Gastrocnemius medialis (tissue), 4 donors: Measurements from ENCODE around the gene PML.
A peak's percentile ranks its signal among the peaks of the same experiment; 100 is the strongest.
"Not testable (repeated sequence)": the region's sequence is repeated elsewhere in the genome, so short reads cannot be mapped to it uniquely, and the experiment has no call there.

Source experiments
- CTCF ChIP-seq, 5 experiments: fragments of 450-650 bp in 3 of 5; fragments of 200-600 bp in 2 of 5; sonication (generic) in 2 of 5; IDR thresholded peaks in 4 of 5; conservative IDR thresholded peaks in 1 of 5; 1 replicate in 4 of 5; 2 replicates in 1 of 5; pipeline ENCODE4 v1.5.1; 2016 to 2019; ENCODE audit warnings: antibody characterized with exemption in 5 of 5, mild to moderate bottlenecking in 3 of 5, moderate library complexity in 3 of 5
- POLR2A ChIP-seq, 2 donors: fragments of 450-650 bp; IDR thresholded peaks; one replicate each; pipeline ENCODE4 v1.6.1; 2017; ENCODE audit warnings: antibody characterized with exemption in 2 of 2, mild to moderate bottlenecking in 2 of 2, moderate library complexity in 2 of 2

GRCh38 chr15:74072614-74073337 is 78.3 kb downstream of the PML start:
- peak in 1 of 5 experiments; percentile 21 for TF ChIP-seq CTCF (IDR thresholded peaks at IDR 0.05 in 4 of 5, conservative IDR thresholded peaks at IDR 0.05 in 1 of 5)
- TF ChIP-seq POLR2A (IDR thresholded peaks at IDR 0.05): not testable (repeated sequence)
